Measurements from ENCODE around the gene SPOCK3. TPM values are rescaled to one million over a fixed set of nuclear protein-coding genes. Genes with fewer than 3 reads are reported as not detected.

SPOCK3 gene
- polyA plus RNA-seq, 3 donors = 0.31 to 1.9 (median 1.2) TPM

GRCh38 chr4:166737430-166737829 lies 496.9 kb downstream of the SPOCK3 start:
- Histone ChIP-seq H4K20me1 (ENCODE audit: insufficient read depth, low read length) (no peaks in the 10 kb centered on the region), H3K27me3 (ENCODE audit: control insufficient read depth in 2 of 2, insufficient read depth in 2 of 2, low read length in 2 of 2) (no peaks in the 10 kb centered on the region), H3K36me3 (replicated peaks in 1 of 2; ENCODE audit: control insufficient read depth in 1 of 2, insufficient read depth in 2 of 2, low read length in 2 of 2) (no peaks in the 10 kb centered on the region), H3K4me2 (replicated peaks; ENCODE audit: extremely low read depth, low read length, poor library complexity, severe bottlenecking) (no peak overlapping the region), H3K79me2 (ENCODE audit: insufficient read depth, low read length) (no peaks in the 10 kb centered on the region), H3K9me3 (replicated peaks in 1 of 2; ENCODE audit: control insufficient read depth in 1 of 2, insufficient read depth in 1 of 2, low read length in 2 of 2) (peaks cover 0 to 4% of the 10 kb centered on the region in 2 donors), H3K27ac (ENCODE audit: low read depth in 1 of 2, low read length in 2 of 2) (no peak overlapping the region), H2AFZ (ENCODE audit: insufficient read depth, low read depth, low read length, poor library complexity, severe bottlenecking) (no peak overlapping the region), H3K4me3 (replicated peaks in 1 of 3; ENCODE audit: low read depth in 2 of 3, low read length in 3 of 3) (no peak overlapping the region), H3K4me1 (ENCODE audit: control insufficient read depth in 1 of 2, insufficient read depth in 2 of 2, low read length in 2 of 2) (no peaks in the 10 kb centered on the region), H3K9ac (ENCODE audit: insufficient read depth, low read length, poor library complexity, severe bottlenecking) (no peak overlapping the region)
- intact Hi-C loops (cut with micrococcal nuclease) = no loop called here
- H3K36me3 Mint-ChIP-seq = no peaks in the 10 kb centered on the region
- no peak for TF ChIP-seq CTCF (IDR thresholded peaks at IDR 0.05)
- no peak overlapping the region for H3K4me3 Mint-ChIP-seq
- DNase-seq = no peak
- no peak overlapping the region for H3K27ac Mint-ChIP-seq
- peaks cover 0 to 2% (median 0%) of the 10 kb centered on the region in 3 donors for H3K27me3 Mint-ChIP-seq (ENCODE audit: low read depth in 3 of 3)
- no peaks in the 10 kb centered on the region for H3K4me1 Mint-ChIP-seq
- peaks cover 0 to 4% (median 0%) of the 10 kb centered on the region in 7 donors for H3K9me3 Mint-ChIP-seq

GRCh38 chr4:166735553-166735952 lies 498.7 kb downstream of the SPOCK3 start:
- Histone ChIP-seq H3K4me3 (replicated peaks in 1 of 3; ENCODE audit: low read depth in 2 of 3, low read length in 3 of 3) (no peak overlapping the region), H4K20me1 (ENCODE audit: insufficient read depth, low read length) (no peaks in the 10 kb centered on the region), H3K9me3 (replicated peaks in 1 of 2; ENCODE audit: control insufficient read depth in 1 of 2, insufficient read depth in 1 of 2, low read length in 2 of 2) (peaks cover 0 to 4% of the 10 kb centered on the region in 2 donors), H3K36me3 (replicated peaks in 1 of 2; ENCODE audit: control insufficient read depth in 1 of 2, insufficient read depth in 2 of 2, low read length in 2 of 2) (no peaks in the 10 kb centered on the region), H3K27ac (ENCODE audit: low read depth in 1 of 2, low read length in 2 of 2) (no peak overlapping the region), H3K27me3 (ENCODE audit: control insufficient read depth in 2 of 2, insufficient read depth in 2 of 2, low read length in 2 of 2) (no peaks in the 10 kb centered on the region), H3K9ac (ENCODE audit: insufficient read depth, low read length, poor library complexity, severe bottlenecking) (no peak overlapping the region), H3K4me2 (replicated peaks; ENCODE audit: extremely low read depth, low read length, poor library complexity, severe bottlenecking) (no peak overlapping the region), H2AFZ (ENCODE audit: insufficient read depth, low read depth, low read length, poor library complexity, severe bottlenecking) (no peak overlapping the region), H3K79me2 (ENCODE audit: insufficient read depth, low read length) (no peaks in the 10 kb centered on the region), H3K4me1 (ENCODE audit: control insufficient read depth in 1 of 2, insufficient read depth in 2 of 2, low read length in 2 of 2) (no peaks in the 10 kb centered on the region)
- TF ChIP-seq CTCF (IDR thresholded peaks at IDR 0.05) = no peak
- H3K36me3 Mint-ChIP-seq = no peaks in the 10 kb centered on the region
- no peak for DNase-seq
- H3K27me3 Mint-ChIP-seq (ENCODE audit: low read depth in 3 of 3) = peaks cover 0 to 2% (median 0%) of the 10 kb centered on the region in 3 donors
- peaks cover 0 to 4% (median 0%) of the 10 kb centered on the region in 7 donors for H3K9me3 Mint-ChIP-seq
- no peaks in the 10 kb centered on the region for H3K4me1 Mint-ChIP-seq
- no peak overlapping the region for H3K4me3 Mint-ChIP-seq
- H3K27ac Mint-ChIP-seq = no peak overlapping the region
- 100% methylated on average over 1 of the region's 1 CpG for WGBS (ENCODE audit: insufficient coverage)
- intact Hi-C loops (cut with micrococcal nuclease) = no loop called here

All from CD14-positive monocyte (primary cell).